Small intestine (tissue), 7 donors: ENCODE data around the gene FHIT. TPM values are rescaled to one million over a fixed set of nuclear protein-coding genes. Genes with fewer than 3 reads are reported as not detected.

Experiments
- DNase-seq, 2 donors: peaks; one replicate each; pipeline versions ENCODE4 v3.0.0 to v3.0.0-alpha.2; 2013
- FAIRE-seq: peaks from 2 replicates; lab custom pipeline; 2012; peaks lifted over from hg19 to GRCh38; lab: Jason Lieb, UNC
- H3K27ac ChIP-seq, 3 donors: one replicate each; pipeline ENCODE4 v1.5.1; 2013; ENCODE audit warnings: low read length in 2 of 3, mild to moderate bottlenecking in 2 of 3, control low read depth in 1 of 3, inconsistent platforms in 1 of 3, low read depth in 1 of 3, moderate library complexity in 1 of 3
- H3K27me3 ChIP-seq, 3 donors: one replicate each; pipeline ENCODE4 v1.6.1; 2013; ENCODE audit warnings: low read length in 3 of 3, inconsistent platforms in 1 of 3; ENCODE audit not compliant: control insufficient read depth in 3 of 3, insufficient read depth in 3 of 3
- H3K36me3 ChIP-seq, 3 donors: one replicate each; pipeline ENCODE4 v1.6.1; 2013; ENCODE audit warnings: low read length in 3 of 3, inconsistent platforms in 1 of 3, low read depth in 1 of 3, mild to moderate bottlenecking in 1 of 3, moderate library complexity in 1 of 3; ENCODE audit not compliant: control insufficient read depth in 3 of 3, insufficient read depth in 2 of 3
- H3K4me1 ChIP-seq, 3 donors: one replicate each; pipeline ENCODE4 v1.6.1; 2013; ENCODE audit warnings: low read length in 2 of 3, inconsistent platforms in 1 of 3, low read depth in 1 of 3, mild to moderate bottlenecking in 1 of 3, moderate library complexity in 1 of 3; ENCODE audit not compliant: control insufficient read depth in 3 of 3, insufficient read depth in 2 of 3
- H3K4me3 ChIP-seq, 3 donors: one replicate each; pipeline ENCODE4 v1.5.1; 2013; ENCODE audit warnings: low read length in 3 of 3, control low read depth in 1 of 3, inconsistent platforms in 1 of 3, low read depth in 1 of 3, mild to moderate bottlenecking in 1 of 3, moderate library complexity in 1 of 3
- H3K9me3 ChIP-seq, 2 donors: one replicate each; pipeline ENCODE4 v1.6.1; 2013; ENCODE audit warnings: low read depth in 1 of 2, low read length in 1 of 2; ENCODE audit not compliant: control insufficient read depth in 2 of 2, insufficient read depth in 1 of 2
- WGBS, 3 donors: extraction: QIAGEN DNeasy Blood & Tissue Kit; methylation state at CpG; one replicate each; pipeline ENCODE4 v1.1.7; 2013; 5-methylcytosine and 5-hydroxymethylcytosine counted together
- polyA plus RNA-seq, 4 donors: library from polyadenylated mRNA; stranded (reverse) in 3 of 4; unstranded in 1 of 4; fragments of 200-250 nt in 3 of 4; fragments of 120-200 nt in 1 of 4; gene quantifications; one replicate each; pipeline versions ENCODE4 v1.2.1 to v1.2.3, GENCODE V29; 2013
- donor health status: healthy with polysubstance abuse.
- donor health status: control.
- donor health status: control.
- donor health status: Bipolar disorder and iron deficiency.
- donor health status: healthy.

The FHIT gene
- polyA plus RNA-seq, 4 donors, result 4.4 to 30.4 (median 7.0) TPM

DNA sequence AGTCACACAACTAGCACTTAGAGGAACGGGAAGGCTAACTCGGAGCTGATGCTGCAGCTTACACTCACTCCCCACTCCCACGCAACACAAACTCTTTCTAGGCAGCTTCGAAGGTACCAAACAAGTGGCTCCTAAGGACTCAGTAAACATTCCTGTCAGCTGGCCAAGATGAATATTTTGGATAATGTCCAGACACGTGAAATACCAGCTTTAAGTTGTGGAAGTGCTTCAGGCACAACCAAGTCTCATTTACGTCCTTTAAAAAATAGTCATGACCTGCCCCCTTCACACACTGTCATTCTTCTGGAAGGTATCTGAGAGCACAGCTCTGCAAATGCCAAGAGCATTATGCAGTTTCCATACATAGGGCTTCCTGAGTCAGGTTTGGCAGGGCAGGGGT, 1195.5 kb downstream of the FHIT start:
- DNase-seq (no peak), FAIRE-seq (no peak)
- Histone ChIP-seq H3K9me3 (no peaks in the 10 kb centered on the region), H3K27ac (no peak overlapping the region), H3K27me3 (no peaks in the 10 kb centered on the region), H3K4me3 (no peak overlapping the region), H3K4me1 (no peaks in the 10 kb centered on the region), H3K36me3 (no peaks in the 10 kb centered on the region)
- WGBS, 3 donors, result 72 to 81% (median 79%) methylated on average over 6 of the region's 6 CpGs

DNA sequence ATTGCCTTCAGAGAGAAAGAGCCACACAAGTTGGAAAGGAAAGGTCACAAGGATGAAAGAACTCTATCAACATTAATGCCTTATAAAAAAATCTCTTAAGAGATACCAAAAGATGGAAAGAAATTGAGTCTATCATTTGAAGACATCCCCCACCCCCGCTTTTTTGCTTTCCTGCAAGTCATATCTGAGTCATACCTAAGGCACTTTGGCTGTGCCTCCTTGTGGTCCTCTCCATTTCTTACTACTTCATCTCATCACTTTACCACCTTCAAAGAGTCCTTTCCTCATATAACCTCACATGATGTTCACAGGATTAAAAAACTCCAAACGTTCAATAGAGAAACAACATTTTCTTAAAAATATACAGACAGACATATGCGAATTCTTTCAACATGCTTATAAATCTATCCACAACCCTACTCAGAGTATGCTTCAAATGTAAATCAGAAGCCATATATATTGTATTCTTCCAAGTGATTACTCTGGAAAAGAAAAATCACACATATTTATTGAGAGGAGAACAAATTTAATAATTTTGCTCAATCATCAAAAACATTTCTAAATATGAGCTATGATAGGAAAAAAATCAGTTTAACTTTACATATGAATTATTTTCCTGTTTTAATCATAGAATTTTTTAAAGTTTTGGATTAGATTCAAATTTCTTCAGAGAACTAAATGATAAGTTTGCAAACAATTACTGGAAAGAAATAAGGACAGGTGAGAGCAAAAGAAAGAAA, 1197.6 kb downstream of the FHIT start:
- Histone ChIP-seq H3K36me3 (no peaks in the 10 kb centered on the region), H3K4me3 (no peak overlapping the region), H3K9me3 (no peaks in the 10 kb centered on the region), H3K4me1 (no peaks in the 10 kb centered on the region), H3K27ac (no peak overlapping the region), H3K27me3 (no peaks in the 10 kb centered on the region)
- 65 to 85% (median 66%) methylated on average over 3 of the region's 3 CpGs for WGBS, 3 donors
- FAIRE-seq (no peak), DNase-seq (no peak)

DNA sequence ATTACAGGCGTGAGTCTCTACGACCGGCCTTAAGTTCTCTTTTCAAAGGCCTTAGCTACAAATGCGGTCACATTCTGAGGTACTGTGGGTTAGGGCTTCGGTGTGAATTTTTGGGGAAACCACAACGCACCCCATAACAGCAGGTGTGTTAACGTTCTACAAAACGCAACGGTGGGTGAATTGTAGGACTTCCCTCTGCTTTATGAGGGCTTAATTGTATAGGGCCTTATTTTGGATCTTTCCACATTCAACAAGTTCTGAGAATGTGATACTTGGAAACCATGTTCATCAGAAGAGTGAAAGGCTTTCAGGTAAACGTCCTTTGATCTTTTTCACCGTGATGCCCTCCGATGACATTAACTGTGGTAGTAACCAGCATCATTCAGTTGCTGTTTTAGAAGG, 1202.8 kb downstream of the FHIT start:
- no peak for FAIRE-seq

DNA sequence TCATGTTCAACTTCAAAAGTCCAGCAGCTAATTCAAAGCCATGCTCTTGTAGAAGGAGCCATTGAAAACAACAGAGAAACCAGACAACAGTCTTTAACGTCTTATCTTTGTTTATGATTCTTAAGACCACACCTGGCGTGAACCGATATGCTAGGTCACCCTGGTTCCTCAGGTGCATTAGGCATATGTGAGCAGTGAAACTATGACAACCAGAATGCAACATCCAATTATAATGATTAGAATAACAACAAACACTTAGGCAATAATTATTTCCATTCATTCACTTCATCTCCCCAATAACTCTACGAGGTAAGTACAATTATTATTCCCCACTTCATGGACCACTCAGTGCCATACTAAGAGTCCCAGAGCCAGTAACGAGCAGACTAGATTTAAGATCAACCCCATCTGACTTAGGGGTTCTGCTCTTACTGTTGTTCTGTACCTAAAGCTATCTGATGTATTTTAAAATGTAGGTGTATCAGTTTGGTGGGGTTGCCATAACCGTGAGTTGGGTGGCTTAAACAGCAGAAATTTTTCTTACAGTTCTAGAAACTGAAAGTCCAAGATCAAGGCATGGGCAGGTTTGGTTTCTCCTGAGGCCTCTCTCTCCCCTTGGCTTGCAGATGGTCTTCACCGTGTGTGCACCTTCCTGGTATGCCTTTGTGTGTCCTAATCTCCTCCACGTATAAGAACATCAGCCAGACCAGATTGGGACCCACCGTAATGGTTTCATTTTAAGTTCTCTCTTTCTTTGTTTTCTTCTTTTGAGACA, 1203.6 kb downstream of the FHIT start:
- no peaks in the 10 kb centered on the region for H3K36me3 ChIP-seq
- peaks cover 0 to 3% of the 10 kb centered on the region in 2 donors for H3K9me3 ChIP-seq
- no peaks in the 10 kb centered on the region for H3K27me3 ChIP-seq
- H3K4me1 ChIP-seq, result no peaks in the 10 kb centered on the region
- WGBS, 3 donors, result 51 to 72% (median 66%) methylated on average over 9 of the region's 9 CpGs
- H3K27ac ChIP-seq, result no peak overlapping the region
- H3K4me3 ChIP-seq, result no peak overlapping the region
- peak in 1 of 2 donors; percentile 13 for DNase-seq
- FAIRE-seq, result no peak

More for the DNA sequence above, 1202.8 kb downstream of the FHIT start:
- WGBS, 3 donors, result 72 to 92% (median 80%) methylated on average over 12 of the region's 12 CpGs
- Histone ChIP-seq H3K4me3 (no peak overlapping the region), H3K4me1 (no peaks in the 10 kb centered on the region), H3K27me3 (no peaks in the 10 kb centered on the region), H3K27ac (no peak overlapping the region), H3K36me3 (no peaks in the 10 kb centered on the region), H3K9me3 (peaks cover 0 to 3% of the 10 kb centered on the region in 2 donors)
- no peak for DNase-seq

DNA sequence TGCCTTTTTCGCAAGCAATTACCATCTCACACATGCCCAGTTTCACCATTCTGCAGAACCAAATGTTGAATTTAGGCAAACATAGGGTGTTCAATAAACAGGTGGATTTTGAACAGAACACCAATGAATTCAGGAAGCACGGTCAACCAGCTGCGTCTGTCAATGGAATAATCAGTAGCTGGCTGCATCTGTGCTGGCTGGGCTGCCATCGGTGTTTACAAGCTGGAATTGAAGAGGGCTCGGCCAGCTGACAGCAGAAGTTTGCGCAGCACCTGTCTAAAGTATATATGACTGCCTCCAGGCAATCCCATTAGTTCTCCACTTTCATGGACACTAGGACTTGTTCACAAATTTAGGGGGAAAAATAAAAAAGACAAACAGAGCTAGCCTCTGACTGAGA, 1205.0 kb downstream of the FHIT start:
- H3K9me3 ChIP-seq, result peaks cover 0 to 3% of the 10 kb centered on the region in 2 donors
- H3K4me3 ChIP-seq, result no peak overlapping the region
- H3K36me3 ChIP-seq, result no peaks in the 10 kb centered on the region
- 59 to 66% (median 63%) methylated on average over 6 of the region's 6 CpGs for WGBS, 3 donors
- no peaks in the 10 kb centered on the region for H3K27me3 ChIP-seq
- FAIRE-seq (no peak), DNase-seq (peak; percentile 3 to 8)
- H3K27ac ChIP-seq, result no peak overlapping the region
- no peaks in the 10 kb centered on the region for H3K4me1 ChIP-seq

DNA sequence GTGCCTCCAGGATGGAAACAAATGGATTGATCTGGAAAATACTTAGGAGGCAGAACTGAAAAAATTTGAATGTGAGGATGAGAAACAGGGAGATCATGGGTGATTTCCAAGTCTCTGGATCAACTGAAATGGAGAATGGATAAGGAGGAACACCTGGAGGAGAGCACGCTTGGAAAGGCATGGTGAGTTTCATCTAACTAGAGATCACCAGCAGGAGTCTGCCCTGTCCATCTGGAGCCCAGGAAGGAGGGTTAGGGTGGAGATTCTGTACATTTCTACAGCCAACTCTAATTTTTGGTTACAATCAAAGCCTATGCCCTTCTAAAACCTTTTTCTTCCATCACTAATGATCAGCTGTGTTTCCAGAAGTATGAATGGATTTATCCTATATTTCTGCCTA, 1205.6 kb downstream of the FHIT start:
- H3K27ac ChIP-seq, result no peak overlapping the region
- H3K27me3 ChIP-seq, result no peaks in the 10 kb centered on the region
- DNase-seq, result no peak
- H3K36me3 ChIP-seq, result no peaks in the 10 kb centered on the region
- H3K4me3 ChIP-seq, result no peak overlapping the region
- no peak for FAIRE-seq
- H3K9me3 ChIP-seq, result peaks cover 0 to 3% of the 10 kb centered on the region in 2 donors
- 89 to 93% (median 91%) methylated on average over 1 of the region's 1 CpG for WGBS, 3 donors
- no peaks in the 10 kb centered on the region for H3K4me1 ChIP-seq

DNA sequence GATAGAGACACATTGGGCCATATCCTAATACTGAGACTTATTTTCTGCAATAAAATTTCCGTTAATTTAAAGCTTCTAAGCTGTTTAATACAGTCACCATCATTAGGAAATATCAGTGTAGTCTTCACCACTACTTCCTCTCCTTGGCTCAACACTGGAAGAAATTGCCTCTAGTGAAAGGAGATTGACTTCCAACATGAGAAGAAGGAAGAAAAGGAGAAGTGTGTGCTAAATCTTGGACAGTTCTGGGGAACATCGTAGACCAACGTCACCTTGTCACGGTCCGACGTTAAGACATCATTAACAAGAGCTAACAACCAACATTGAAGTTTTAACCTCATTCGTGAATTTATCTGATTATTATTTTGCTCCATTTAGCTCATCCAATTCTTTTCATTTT, 1214.4 kb downstream of the FHIT start:
- Histone ChIP-seq H3K36me3 (no peaks in the 10 kb centered on the region), H3K4me1 (no peaks in the 10 kb centered on the region), H3K27me3 (no peaks in the 10 kb centered on the region), H3K27ac (no peak overlapping the region), H3K9me3 (no peaks in the 10 kb centered on the region), H3K4me3 (no peak overlapping the region)
- no peak for FAIRE-seq
- no peak for DNase-seq
- 95 to 96% (median 95%) methylated on average over 7 of the region's 7 CpGs for WGBS, 3 donors

DNA sequence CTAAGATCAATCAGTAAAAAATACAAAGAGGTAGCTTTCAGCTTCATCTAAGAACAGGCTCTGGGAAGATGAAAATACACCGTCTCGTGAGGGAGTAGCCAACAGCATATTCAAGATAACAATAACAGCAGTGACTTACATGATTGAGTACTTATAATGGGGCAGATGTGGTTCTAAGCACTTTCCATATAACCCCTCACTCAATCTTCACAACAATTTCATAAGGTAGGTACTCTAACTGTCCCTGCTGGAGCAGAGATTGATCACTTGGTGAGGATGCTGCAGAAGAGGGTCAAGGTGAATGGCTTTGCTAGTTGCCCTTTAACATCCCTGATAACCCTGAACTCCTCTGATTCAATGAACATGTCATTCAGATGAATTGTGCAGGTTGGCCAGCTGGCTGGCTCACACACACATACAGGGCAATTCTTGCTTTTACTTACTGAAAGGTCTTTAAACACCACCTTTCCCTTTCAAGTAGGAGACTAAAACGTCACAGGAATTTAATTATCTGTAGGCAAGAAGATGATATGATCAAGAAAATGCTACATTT, 1217.3 kb downstream of the FHIT start:
- no peak overlapping the region for H3K4me3 ChIP-seq
- FAIRE-seq, result no peak
- no peaks in the 10 kb centered on the region for H3K36me3 ChIP-seq
- H3K27ac ChIP-seq, result no peak overlapping the region
- no peaks in the 10 kb centered on the region for H3K27me3 ChIP-seq
- 75 to 79% (median 78%) methylated on average over 3 of the region's 3 CpGs for WGBS, 3 donors
- DNase-seq, result no peak
- no peaks in the 10 kb centered on the region for H3K4me1 ChIP-seq
- H3K9me3 ChIP-seq, result no peaks in the 10 kb centered on the region
